Activated naive CD4-positive, alpha-beta T cell treated with anti-CD3 and anti-CD28 coated beads for 36 hours (primary cell): Measurements from ENCODE around the gene RNASE13. TPM values are rescaled to one million over a fixed set of nuclear protein-coding genes. Genes with fewer than 3 reads are reported as not detected.

ENCODE experiments used
- CTCF ChIA-PET: fragments of 350-600 bp; sonication (Branson Sonifier 250); formaldehyde crosslinking; loops from one replicate; lab custom pipeline; 2021; ENCODE audit warnings: antibody characterized with exemption; lab: Charles Lee
- DNase-seq: peaks from one replicate; pipeline ENCODE4 v3.0.0-alpha.2; 2020
- H3K27ac Mint-ChIP-seq: one replicate; pipeline ENCODE4 v1.8.0; 2021; ENCODE audit warnings: mild to moderate bottlenecking, mixed read lengths
- H3K27me3 Mint-ChIP-seq: one replicate; pipeline ENCODE4 v1.8.0; 2021; ENCODE audit warnings: low read depth, mixed read lengths
- H3K36me3 Mint-ChIP-seq: one replicate; pipeline ENCODE4 v1.8.0; 2021; ENCODE audit warnings: low read depth, mixed read lengths
- H3K4me1 Mint-ChIP-seq: one replicate; pipeline ENCODE4 v1.8.0; 2021; ENCODE audit warnings: low read depth, mixed read lengths
- H3K4me3 Mint-ChIP-seq: one replicate; pipeline ENCODE4 v1.8.0; 2021; ENCODE audit warnings: mild to moderate bottlenecking, moderate library complexity, mixed read lengths
- H3K9me3 Mint-ChIP-seq: one replicate; pipeline ENCODE4 v1.8.0; 2021; ENCODE audit warnings: mixed read lengths
- intact Hi-C: fragments of 100-400 bp; cut with micrococcal nuclease; formaldehyde crosslinking; loops from one replicate; pipeline ENCODE4 v1.15.1; 2023
- total RNA-seq, 2 experiments: library from RNA; stranded (reverse); gene quantifications; one replicate each; pipeline ENCODE4 v1.2.3, GENCODE V29; 2021

Gene RNASE13
- total RNA-seq, 2 experiments from 2014 or later = not detected

DNA sequence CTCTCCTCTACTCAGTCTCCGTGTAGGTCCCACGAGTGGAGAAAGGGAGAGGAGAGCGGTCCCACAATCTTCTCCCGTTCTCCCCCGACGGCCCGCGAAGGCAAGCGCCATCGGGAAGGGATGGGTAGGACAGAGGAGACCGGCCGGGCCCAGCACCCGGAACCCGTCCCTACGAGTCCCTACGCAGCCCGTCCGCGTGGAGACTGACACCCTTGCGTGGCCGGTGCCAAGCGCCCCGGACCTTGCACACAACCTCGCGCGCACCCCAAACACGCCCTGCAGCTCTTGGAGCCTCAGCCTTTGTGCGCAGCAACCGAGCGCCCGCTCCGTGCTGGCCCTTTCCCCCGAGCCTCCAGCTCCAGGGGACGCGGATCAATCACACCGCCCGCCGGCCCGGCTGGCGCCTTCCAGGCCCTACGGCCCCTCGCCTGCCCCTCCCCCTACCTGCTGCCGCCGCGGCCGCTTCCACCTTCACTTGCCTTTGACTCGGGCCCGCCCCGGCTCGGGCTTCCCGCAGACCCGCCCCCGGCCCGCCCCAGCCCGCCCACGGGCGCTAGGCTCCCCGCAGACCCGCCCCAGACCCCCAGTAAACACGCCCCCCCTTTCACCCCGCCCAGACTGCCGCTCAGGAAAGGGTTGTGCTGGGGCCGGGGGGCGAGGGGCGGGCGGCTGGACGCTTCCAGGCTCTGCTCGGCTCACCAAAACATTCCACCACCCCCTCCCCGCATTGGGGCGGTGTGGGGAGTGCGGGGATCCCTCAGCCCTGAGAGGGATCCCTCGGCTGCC lies 9.8 kb downstream of the RNASE13 start, which contains the start of gene NDRG2:
Gene NDRG2 (minus strand): TSS at position 477 of the 786 bp plus-strand sequence. CDS start 1,746 bp downstream, outside the sequence.
- peak; percentile 68 for DNase-seq
- H3K9me3 Mint-ChIP-seq = no peaks in the 10 kb centered on the region
- H3K27me3 Mint-ChIP-seq = no peaks in the 10 kb centered on the region
- H3K36me3 Mint-ChIP-seq = no peaks in the 10 kb centered on the region
- intact Hi-C loops = loop anchor here (1.0 kb wide), 2 partner anchors 35 to 80 kb away; partner anchors contain the start of gene METTL17
- H3K27ac Mint-ChIP-seq = no peak within 1 kb of the TSS
- H3K4me3 Mint-ChIP-seq = peak within 1 kb of the TSS; percentile 72
- CTCF ChIA-PET = interaction anchor here (1.0 to 2.2 kb wide), 3 partner anchors 10 to 79 kb away, joined by 4 to 21 read pairs (median 7); no protein-coding TSS in a partner anchor
- peaks cover 10% of the 10 kb centered on the region for H3K4me1 Mint-ChIP-seq

DNA sequence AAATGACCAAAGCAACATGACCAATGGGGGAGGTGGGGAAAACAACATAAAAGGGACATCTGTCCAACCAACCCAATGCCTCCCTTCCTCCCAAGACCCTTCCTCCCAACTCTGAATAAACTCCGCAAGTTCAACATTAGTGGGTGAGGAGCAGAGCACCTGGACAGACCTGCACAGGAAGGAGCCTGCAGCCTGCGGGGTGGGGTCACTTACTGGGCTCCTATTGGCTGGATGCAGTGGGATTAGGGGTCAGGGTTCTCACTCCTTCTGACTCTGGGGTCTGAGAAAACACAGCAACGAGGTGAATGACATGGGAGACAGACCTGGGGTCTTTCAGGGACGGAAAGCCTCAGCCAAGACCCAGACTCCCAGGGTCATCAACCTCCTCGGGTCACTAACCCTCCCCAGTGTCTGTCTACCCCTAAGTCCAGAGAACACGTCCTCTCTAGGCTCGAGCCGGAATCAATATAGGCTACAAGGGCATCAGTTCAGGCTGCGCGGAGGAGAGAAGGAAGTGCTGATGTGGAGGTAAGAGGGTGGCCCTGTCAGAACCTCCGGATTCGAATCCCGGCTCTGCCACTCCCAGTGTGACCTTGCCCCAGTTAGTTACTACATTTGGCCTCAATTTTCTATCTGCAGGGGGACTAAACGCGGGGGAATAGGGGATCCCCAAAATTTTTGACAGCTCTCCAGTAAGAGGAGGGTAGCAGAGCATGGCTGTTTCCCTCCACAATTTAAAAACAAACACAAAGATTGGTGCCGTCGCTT lies 10.6 kb downstream of the RNASE13 start:
- peak overlapping the region; percentile 72 for H3K4me3 Mint-ChIP-seq
- H3K36me3 Mint-ChIP-seq = no peaks in the 10 kb centered on the region
- H3K27ac Mint-ChIP-seq = no peak overlapping the region
- H3K9me3 Mint-ChIP-seq = no peaks in the 10 kb centered on the region
- no peaks in the 10 kb centered on the region for H3K27me3 Mint-ChIP-seq
- intact Hi-C loops = no loop called here
- CTCF ChIA-PET = interaction anchor here (1.0 to 2.2 kb wide), 5 partner anchors 9 to 80 kb away, joined by 4 to 21 read pairs (median 7); no protein-coding TSS in a partner anchor
- peak; percentile 37 for DNase-seq
- peaks cover 10% of the 10 kb centered on the region for H3K4me1 Mint-ChIP-seq

DNA sequence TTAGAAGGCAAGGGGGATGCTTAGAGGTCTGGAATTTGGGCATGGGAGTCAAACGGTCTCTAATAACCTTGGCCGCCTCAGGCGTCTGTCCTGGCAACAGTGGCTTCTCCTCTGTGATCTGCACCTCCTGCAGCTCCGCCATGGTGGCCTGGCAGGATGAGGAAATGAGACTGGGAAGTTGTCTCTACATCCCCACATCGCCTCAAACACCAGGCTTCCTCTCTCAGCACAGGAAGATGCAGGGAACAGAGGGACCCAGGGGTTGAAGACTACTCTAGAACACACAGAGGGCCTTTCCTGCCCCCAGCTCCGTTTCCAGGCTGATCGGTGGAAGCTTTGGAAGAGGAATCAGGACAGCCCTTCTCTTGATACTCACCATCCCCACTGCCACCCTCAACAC lies 11.4 kb downstream of the RNASE13 start:
- H3K9me3 Mint-ChIP-seq = no peaks in the 10 kb centered on the region
- no peak overlapping the region for H3K4me3 Mint-ChIP-seq
- no peak overlapping the region for H3K27ac Mint-ChIP-seq
- H3K36me3 Mint-ChIP-seq = no peaks in the 10 kb centered on the region
- intact Hi-C loops = no loop called here
- peaks cover 10% of the 10 kb centered on the region for H3K4me1 Mint-ChIP-seq
- DNase-seq = no peak
- CTCF ChIA-PET = interaction anchor here (0.9 to 2.2 kb wide), 4 partner anchors 8 to 73 kb away, joined by 3 to 21 read pairs (median 10); no protein-coding TSS in a partner anchor
- no peaks in the 10 kb centered on the region for H3K27me3 Mint-ChIP-seq

DNA sequence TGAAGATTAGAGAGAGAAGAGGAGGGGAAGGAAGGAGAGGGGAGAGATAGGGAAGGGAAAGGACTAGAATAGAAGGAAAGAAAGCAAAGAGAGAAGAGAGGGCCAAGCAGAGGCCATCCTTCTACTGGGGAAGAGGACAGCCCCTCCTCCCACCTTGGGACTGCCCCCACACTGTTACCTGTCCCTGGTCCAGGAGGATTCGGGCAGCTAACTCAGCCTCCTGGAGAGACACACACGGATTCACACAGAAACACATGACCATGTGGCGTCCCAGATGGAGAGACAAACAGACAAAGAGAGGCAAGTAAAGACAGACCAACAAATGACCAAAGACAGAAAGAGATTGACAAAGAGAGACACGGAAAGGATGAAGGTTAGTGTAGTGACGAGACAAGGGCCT lies 11.9 kb downstream of the RNASE13 start:
- H3K4me3 Mint-ChIP-seq = no peak overlapping the region
- intact Hi-C loops = no loop called here
- DNase-seq = no peak
- CTCF ChIA-PET = interaction anchor here (0.9 to 1.9 kb wide), 3 partner anchors 17 to 73 kb away, joined by 3 to 15 read pairs (median 4); no protein-coding TSS in a partner anchor
- H3K4me1 Mint-ChIP-seq = peaks cover 10% of the 10 kb centered on the region
- no peaks in the 10 kb centered on the region for H3K36me3 Mint-ChIP-seq
- no peaks in the 10 kb centered on the region for H3K9me3 Mint-ChIP-seq
- no peaks in the 10 kb centered on the region for H3K27me3 Mint-ChIP-seq
- H3K27ac Mint-ChIP-seq = no peak overlapping the region

DNA sequence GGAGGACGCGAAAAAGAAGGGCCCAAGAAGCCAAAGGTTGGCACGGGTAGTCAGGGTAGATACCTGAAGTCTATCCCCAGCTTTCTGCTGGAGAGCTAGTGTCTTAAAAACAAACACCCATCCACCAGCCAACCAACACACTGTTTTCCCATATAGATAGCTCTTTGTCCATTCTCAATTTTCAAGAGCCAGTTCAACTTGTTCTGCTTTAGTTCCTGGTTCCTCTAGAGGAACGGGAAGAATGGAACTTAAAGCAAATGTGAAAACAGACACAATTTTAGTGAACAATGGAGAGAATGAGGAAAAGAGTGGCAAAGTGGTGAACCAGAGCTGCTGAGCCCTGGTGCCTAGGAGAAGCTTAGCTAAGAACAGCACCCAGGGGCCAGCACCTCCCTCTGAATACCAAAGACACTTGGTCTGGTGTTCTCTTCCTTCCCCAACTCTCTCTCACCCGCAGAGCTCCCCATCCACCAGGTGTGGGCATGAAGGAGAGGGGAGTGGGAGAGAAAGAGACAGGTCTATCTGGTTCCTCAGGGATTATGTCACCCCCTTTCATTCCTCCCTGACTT lies 13.5 kb downstream of the RNASE13 start:
- H3K27ac Mint-ChIP-seq = no peak overlapping the region
- H3K27me3 Mint-ChIP-seq = no peaks in the 10 kb centered on the region
- H3K4me1 Mint-ChIP-seq = peaks cover 10% of the 10 kb centered on the region
- no peak for DNase-seq
- CTCF ChIA-PET = interaction anchor here (0.9 to 11.6 kb wide), 8 partner anchors 11 to 84 kb away, joined by 3 to 260 read pairs (median 3); partner anchors contain the start of gene TMEM253
- H3K36me3 Mint-ChIP-seq = no peaks in the 10 kb centered on the region
- H3K9me3 Mint-ChIP-seq = no peaks in the 10 kb centered on the region
- intact Hi-C loops = no loop called here
- no peak overlapping the region for H3K4me3 Mint-ChIP-seq

DNA sequence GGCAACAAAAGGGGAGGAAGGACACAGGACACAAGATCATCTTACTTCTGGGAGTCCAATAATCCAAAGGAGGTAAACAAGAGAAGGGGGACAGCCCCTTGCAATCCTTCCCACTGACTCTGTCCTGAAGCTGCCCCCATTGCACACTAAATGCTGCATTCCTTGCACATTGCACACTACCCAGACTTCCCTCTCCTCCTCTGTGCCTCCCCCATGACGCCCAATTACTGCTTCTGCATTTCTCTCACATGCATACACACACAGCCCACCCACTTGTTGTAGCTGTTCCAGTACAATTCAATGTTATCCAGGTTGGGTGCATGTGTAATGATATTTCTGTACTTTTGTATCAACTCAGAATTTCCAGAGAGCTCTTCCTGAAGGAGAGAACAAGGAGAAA lies 15.2 kb downstream of the RNASE13 start:
- intact Hi-C loops = no loop called here
- no peak overlapping the region for H3K27ac Mint-ChIP-seq
- no peaks in the 10 kb centered on the region for H3K36me3 Mint-ChIP-seq
- no peaks in the 10 kb centered on the region for H3K9me3 Mint-ChIP-seq
- no peaks in the 10 kb centered on the region for H3K27me3 Mint-ChIP-seq
- peaks cover 10% of the 10 kb centered on the region for H3K4me1 Mint-ChIP-seq
- no peak overlapping the region for H3K4me3 Mint-ChIP-seq
- CTCF ChIA-PET = interaction anchor here (0.9 to 11.6 kb wide), 5 partner anchors 16 to 86 kb away, joined by 3 to 260 read pairs (median 3); partner anchors contain the start of gene TMEM253
- DNase-seq = no peak

DNA sequence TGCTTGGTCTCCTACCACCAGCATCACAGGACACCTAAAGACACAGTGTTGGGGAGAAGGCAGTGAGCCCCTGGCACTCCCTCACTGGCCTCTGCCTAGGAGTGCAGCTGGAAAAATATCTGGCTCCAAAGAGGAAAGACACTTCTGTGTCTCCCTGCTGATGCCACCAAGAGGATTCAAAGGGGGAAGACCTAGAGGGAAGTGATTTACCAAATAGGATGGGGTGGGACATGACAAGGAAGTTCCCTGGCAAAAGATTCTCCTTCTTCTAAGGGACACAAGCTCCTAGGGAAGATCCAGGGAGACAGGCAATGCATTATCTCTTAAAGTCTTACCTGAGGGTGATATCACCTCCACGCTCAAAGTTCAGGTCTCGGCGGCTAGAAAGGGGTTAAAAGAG lies 15.8 kb downstream of the RNASE13 start:
- Mint-ChIP-seq H3K9me3 (no peaks in the 10 kb centered on the region), H3K4me1 (peaks cover 4% of the 10 kb centered on the region), H3K27me3 (no peaks in the 10 kb centered on the region), H3K4me3 (no peak overlapping the region), H3K27ac (no peak overlapping the region), H3K36me3 (no peaks in the 10 kb centered on the region)
- intact Hi-C loops = no loop called here
- no peak for DNase-seq
- CTCF ChIA-PET = interaction anchor here (0.5 to 11.6 kb wide), 7 partner anchors 15 to 149 kb away, joined by 3 to 260 read pairs (median 3); partner anchors contain the start of genes SLC39A2 and TMEM253

DNA sequence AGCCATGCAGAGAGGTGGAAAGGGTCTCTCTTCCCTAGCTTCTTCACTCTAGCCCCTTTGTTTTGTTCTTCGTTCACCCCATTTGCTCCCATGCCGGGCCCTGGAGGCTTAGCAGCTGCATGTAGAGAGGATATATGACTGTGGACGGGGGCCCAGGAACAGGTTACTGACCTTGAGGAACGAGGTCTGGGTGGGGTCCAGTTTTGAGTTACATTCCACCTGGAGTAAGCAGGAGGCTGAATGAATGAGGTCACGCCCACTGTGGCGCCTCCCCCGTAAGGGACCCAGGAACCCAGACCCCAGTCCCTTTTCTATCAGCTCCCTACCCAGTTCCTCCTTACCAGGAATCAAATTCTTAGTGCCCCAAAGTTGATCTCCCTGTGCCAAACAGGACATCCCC lies 16.3 kb downstream of the RNASE13 start:
- no peak overlapping the region for H3K27ac Mint-ChIP-seq
- H3K36me3 Mint-ChIP-seq = no peaks in the 10 kb centered on the region
- intact Hi-C loops = no loop called here
- H3K27me3 Mint-ChIP-seq = no peaks in the 10 kb centered on the region
- CTCF ChIA-PET = interaction anchor here (0.5 to 11.6 kb wide), 8 partner anchors 22 to 150 kb away, joined by 3 to 260 read pairs (median 7); partner anchors contain the start of genes SLC39A2 and TMEM253
- H3K4me3 Mint-ChIP-seq = no peak overlapping the region
- no peak for DNase-seq
- H3K9me3 Mint-ChIP-seq = no peaks in the 10 kb centered on the region
- H3K4me1 Mint-ChIP-seq = peaks cover 3% of the 10 kb centered on the region

DNA sequence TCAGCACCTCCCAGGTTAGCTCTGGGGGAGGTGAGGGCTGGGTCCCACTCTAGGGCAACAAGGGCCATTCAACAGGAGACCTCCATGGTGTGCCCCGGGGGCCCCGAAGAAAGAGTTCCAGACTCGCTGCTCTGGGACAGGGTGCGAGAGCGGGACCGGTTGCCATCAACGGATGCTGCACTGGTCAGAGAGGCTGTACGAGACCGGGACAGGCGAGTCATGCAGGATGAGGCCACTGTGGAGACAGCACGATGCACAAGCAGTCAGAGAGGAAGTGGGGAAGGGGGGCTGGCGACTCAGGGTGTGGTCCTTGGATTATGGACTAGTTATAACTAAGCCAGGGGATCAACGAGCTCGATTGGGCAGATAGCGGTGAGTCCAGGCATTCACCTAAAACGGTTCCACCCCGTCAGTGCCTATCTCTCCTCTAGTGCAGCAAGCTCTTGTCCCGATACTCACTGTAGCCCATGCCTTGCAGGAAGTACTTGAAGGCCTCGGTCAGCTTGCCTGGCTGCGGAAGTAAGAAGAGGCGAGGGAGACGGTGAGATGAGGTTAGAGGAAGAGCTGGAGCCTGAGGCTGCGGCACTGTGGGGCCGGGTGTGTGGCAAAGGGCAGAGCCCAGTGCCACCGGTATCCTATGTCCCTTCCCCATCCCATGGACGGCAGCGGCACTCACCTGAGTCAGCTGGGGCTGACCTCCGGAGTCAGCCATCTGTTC lies 16.9 kb downstream of the RNASE13 start:
- H3K4me3 Mint-ChIP-seq = no peak overlapping the region
- no peaks in the 10 kb centered on the region for H3K9me3 Mint-ChIP-seq
- DNase-seq = no peak
- intact Hi-C loops = no loop called here
- H3K36me3 Mint-ChIP-seq = no peaks in the 10 kb centered on the region
- peaks cover under 1% of the 10 kb centered on the region for H3K4me1 Mint-ChIP-seq
- H3K27ac Mint-ChIP-seq = no peak overlapping the region
- CTCF ChIA-PET = interaction anchor here (0.9 to 11.6 kb wide), 6 partner anchors 22 to 88 kb away, joined by 3 to 260 read pairs (median 52); partner anchors contain the start of genes SLC39A2 and TMEM253
- no peaks in the 10 kb centered on the region for H3K27me3 Mint-ChIP-seq

DNA sequence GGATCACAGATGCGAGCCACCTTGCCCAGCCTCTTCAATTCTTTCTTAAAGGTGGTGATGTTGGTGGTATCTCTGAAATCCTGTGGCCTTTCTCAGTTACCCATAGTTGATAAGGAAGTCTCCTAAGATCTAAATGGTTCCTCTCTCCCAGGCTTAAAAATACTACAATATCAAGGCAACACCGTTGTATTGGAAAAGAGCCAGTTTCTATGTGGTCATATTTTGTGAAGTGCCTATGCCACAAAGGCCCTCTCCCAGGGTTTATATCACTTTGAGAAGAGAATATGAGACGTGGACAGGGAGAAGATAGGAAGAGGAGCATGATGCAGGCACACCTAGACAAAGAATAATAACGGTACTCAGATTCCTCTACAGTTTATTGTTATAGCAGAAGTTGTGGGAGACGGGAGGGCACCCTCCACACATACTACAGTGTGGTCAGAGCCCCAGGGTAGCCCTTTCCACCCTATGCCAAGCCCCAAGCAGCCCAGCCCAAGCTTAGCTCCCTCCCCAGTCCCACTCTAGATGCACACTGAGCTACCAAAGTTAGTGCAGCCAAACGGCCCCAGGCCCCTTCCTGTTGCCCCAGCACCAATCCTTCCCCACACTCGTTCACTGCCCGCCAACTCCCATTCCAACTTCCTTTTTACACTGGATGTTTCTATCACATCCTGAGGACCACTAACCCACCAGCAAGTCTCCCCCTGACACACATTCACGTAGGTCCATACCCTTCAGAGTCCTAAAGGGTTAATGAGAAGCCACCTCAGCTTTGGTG lies 18.0 kb downstream of the RNASE13 start:
- no peak for DNase-seq
- H3K27me3 Mint-ChIP-seq = peaks cover 5% of the 10 kb centered on the region
- no peaks in the 10 kb centered on the region for H3K4me1 Mint-ChIP-seq
- intact Hi-C loops = no loop called here
- CTCF ChIA-PET = interaction anchor here (2.5 to 11.6 kb wide), 9 partner anchors 13 to 89 kb away, joined by 9 to 260 read pairs (median 95); partner anchors contain the start of genes RNASE13, RNASE7, SLC39A2 and TMEM253
- no peaks in the 10 kb centered on the region for H3K36me3 Mint-ChIP-seq
- no peak overlapping the region for H3K27ac Mint-ChIP-seq
- H3K9me3 Mint-ChIP-seq = no peaks in the 10 kb centered on the region
- no peak overlapping the region for H3K4me3 Mint-ChIP-seq
